Adrenal gland (tissue), 12 donors: Measurements from ENCODE around the gene FBXO28. TPM values are rescaled to one million over a fixed set of nuclear protein-coding genes. Genes with fewer than 3 reads are reported as not detected.

ENCODE experiments used
- DNase-seq, 7 donors: peaks; one replicate each; pipeline ENCODE4 v3.0.0-alpha.2; 2019 to 2020
- H3K27ac ChIP-seq, 5 donors: fragments of 200-600 bp; sonication (generic) in 4 of 5; 1 replicate in 3 of 5; 2 replicates in 2 of 5; pipeline versions ENCODE4 v1.5.1 to v1.8.0; 2016 to 2020; ENCODE audit warnings: mild to moderate bottlenecking in 1 of 5
- H3K27me3 ChIP-seq: fragments of 200-600 bp; 2 replicates; pipeline ENCODE4 v1.8.0; 2021
- H3K36me3 ChIP-seq, 2 donors: fragments of 200-600 bp; replicated peaks in 1 of 2; 1 replicate in 1 of 2; 2 replicates in 1 of 2; pipeline versions ENCODE4 v1.5.1 to v1.8.0; 2018 to 2022
- H3K4me1 ChIP-seq, 2 donors: fragments of 200-600 bp; replicated peaks in 1 of 2; 1 replicate in 1 of 2; 2 replicates in 1 of 2; pipeline versions ENCODE4 v1.5.1 to v1.8.0; 2018 to 2021
- H3K4me3 ChIP-seq, 4 donors: fragments of 200-600 bp; sonication (generic) in 3 of 4; one replicate each; pipeline ENCODE4 v1.5.1; 2016 to 2018
- H3K9me3 ChIP-seq, 3 donors: fragments of 200-600 bp; sonication (generic) in 1 of 3; replicated peaks in 1 of 3; 1 replicate in 2 of 3; 2 replicates in 1 of 3; pipeline versions ENCODE4 v1.5.1 to v1.8.0; 2016 to 2021
- CTCF ChIP-seq, 6 experiments: fragments of 450-650 bp in 4 of 6; fragments of 200-600 bp in 2 of 6; sonication (generic) in 1 of 6; IDR thresholded peaks; 1 replicate in 5 of 6; 2 replicates in 1 of 6; pipeline versions ENCODE4 v1.5.1 to v1.8.0; 2016 to 2021; ENCODE audit warnings: antibody characterized with exemption in 6 of 6, mild to moderate bottlenecking in 2 of 6, moderate library complexity in 1 of 6
- POLR2A ChIP-seq, 2 donors: fragments of 450-650 bp; IDR thresholded peaks; one replicate each; pipeline ENCODE4 v1.6.1; 2017; ENCODE audit warnings: antibody characterized with exemption in 2 of 2, mild to moderate bottlenecking in 2 of 2, moderate library complexity in 1 of 2
- WGBS, 4 donors: extraction: QIAGEN DNeasy Blood & Tissue Kit in 2 of 4; methylation state at CpG; one replicate each; pipeline versions ENCODE4 v1.1.5 to v1.1.7; 2013 to 2017; 5-methylcytosine and 5-hydroxymethylcytosine counted together
- intact Hi-C, 2 donors: fragments of 100-400 bp; cut with DNase I; formaldehyde crosslinking; loops; one replicate each; pipeline versions ENCODE4 v1.14.1 to v1.15.0; 2022 to 2023
- polyA plus RNA-seq, 3 donors: library from polyadenylated mRNA; stranded (reverse); fragments of 200-250 nt in 2 of 3; fragments of 350-450 nt in 1 of 3; fragmentation: Illumina TruSeq in 1 of 3; extraction: RNeasy Lipid Tissue Mini Kit (QIAGEN cat#74804) in 1 of 3; gene quantifications; one replicate each; pipeline ENCODE4 v1.2.3, GENCODE V29; 2013 to 2014
- total RNA-seq, 9 donors: library from RNA; depleted of rRNA in 4 of 9; stranded (reverse); fragments of >200 nt in 4 of 9; fragments of 120-200 nt in 1 of 9; fragmentation: NEBNext Ultra II Directional in 1 of 9; extraction: Animal tissue kit (Norgen Biotek cat#: 25700) in 1 of 9; gene quantifications; one replicate each; pipeline versions ENCODE4 v1.1.0 to v1.2.4, GENCODE V29; 2013 to 2023
- donor health status: healthy with polysubstance abuse.
- donor health status: Bipolar disorder and iron deficiency.
- donor health status: DM: yes; HTN: yes; CAD: no.
- donor health status: DM: no; HTN: no; CAD: no.
- donor health status: DM: no; HTN: no; CAD: no.
- donor health status: DM: yes; HTN: yes; CAD: no.

FBXO28 gene
- total and polyA plus RNA-seq, 12 donors = 7.0 to 39.1 (median 23.9) TPM

- no peaks in the 10 kb centered on the region for H3K9me3 ChIP-seq
- DNase-seq = peak; percentile 50 to 65 (median 58)
- peak overlapping the region; percentile 56 to 98 (median 74) for H3K4me3 ChIP-seq
- WGBS, 4 donors = 1 to 3% (median 1%) methylated on average over 6 to 53 of the region's 53 CpGs
- peak overlapping the region; percentile 54 to 99 (median 90) for H3K27ac ChIP-seq
- intact Hi-C loops = no loop called here
- no peaks in the 10 kb centered on the region for H3K27me3 ChIP-seq
- no peaks in the 10 kb centered on the region for H3K36me3 ChIP-seq
- H3K4me1 ChIP-seq = peaks cover 9 to 18% of the 10 kb centered on the region in 2 donors
- TF ChIP-seq CTCF (IDR thresholded peaks at IDR 0.05) = no peak
- no peak for TF ChIP-seq POLR2A (IDR thresholded peaks at IDR 0.05)
These were observed 69.8 kb downstream of the FBXO28 start for GRCh38 chr1:224183591-224184312.

- no peak for DNase-seq
- Histone ChIP-seq H3K36me3 (peaks cover 0 to 3% of the 10 kb centered on the region in 2 donors), H3K9me3 (no peaks in the 10 kb centered on the region), H3K27ac (no peak overlapping the region), H3K27me3 (no peaks in the 10 kb centered on the region), H3K4me1 (peaks cover 9 to 18% of the 10 kb centered on the region in 2 donors), H3K4me3 (no peak overlapping the region)
- 92 to 98% (median 96%) methylated on average over 8 of the region's 8 CpGs for WGBS, 4 donors
- TF ChIP-seq CTCF (IDR thresholded peaks at IDR 0.05) (no peak), POLR2A (IDR thresholded peaks at IDR 0.05) (no peak)
- intact Hi-C loops = no loop called here
These were observed 71.3 kb downstream of the FBXO28 start for GRCh38 chr1:224185208-224185607.

- Histone ChIP-seq H3K27me3 (no peaks in the 10 kb centered on the region), H3K4me1 (peaks cover 4 to 11% of the 10 kb centered on the region in 2 donors), H3K4me3 (no peak overlapping the region), H3K36me3 (peaks cover 0 to 24% of the 10 kb centered on the region in 2 donors), H3K27ac (no peak overlapping the region), H3K9me3 (no peaks in the 10 kb centered on the region)
- 94 to 98% (median 96%) methylated on average over 2 of the region's 2 CpGs for WGBS, 4 donors
- TF ChIP-seq CTCF (IDR thresholded peaks at IDR 0.05) (no peak), POLR2A (IDR thresholded peaks at IDR 0.05) (no peak)
- no peak for DNase-seq
- intact Hi-C loops = no loop called here
These were observed 74.4 kb downstream of the FBXO28 start for GRCh38 chr1:224188286-224188685.

- peaks cover 0 to 34% of the 10 kb centered on the region in 2 donors for H3K36me3 ChIP-seq
- no peaks in the 10 kb centered on the region for H3K9me3 ChIP-seq
- WGBS, 4 donors = 93 to 98% (median 97%) methylated on average over 7 of the region's 7 CpGs
- intact Hi-C loops = no loop called here
- DNase-seq = no peak
- H3K27ac ChIP-seq = no peak overlapping the region
- H3K4me3 ChIP-seq = no peak overlapping the region
- TF ChIP-seq POLR2A (IDR thresholded peaks at IDR 0.05) (no peak), CTCF (IDR thresholded peaks at IDR 0.05) (no peak)
- H3K4me1 ChIP-seq = peaks cover 1 to 6% of the 10 kb centered on the region in 2 donors
- no peaks in the 10 kb centered on the region for H3K27me3 ChIP-seq
These were observed 75.7 kb downstream of the FBXO28 start for GRCh38 chr1:224189561-224189960.
